ENCODE data around the gene FBXW9. TPM values are rescaled to one million over a fixed set of nuclear protein-coding genes. Genes with fewer than 3 reads are reported as not detected.

The FBXW9 gene
- total and polyA plus RNA-seq, 2 experiments from 2014 or later: 6.6 to 19.4 TPM

DNA sequence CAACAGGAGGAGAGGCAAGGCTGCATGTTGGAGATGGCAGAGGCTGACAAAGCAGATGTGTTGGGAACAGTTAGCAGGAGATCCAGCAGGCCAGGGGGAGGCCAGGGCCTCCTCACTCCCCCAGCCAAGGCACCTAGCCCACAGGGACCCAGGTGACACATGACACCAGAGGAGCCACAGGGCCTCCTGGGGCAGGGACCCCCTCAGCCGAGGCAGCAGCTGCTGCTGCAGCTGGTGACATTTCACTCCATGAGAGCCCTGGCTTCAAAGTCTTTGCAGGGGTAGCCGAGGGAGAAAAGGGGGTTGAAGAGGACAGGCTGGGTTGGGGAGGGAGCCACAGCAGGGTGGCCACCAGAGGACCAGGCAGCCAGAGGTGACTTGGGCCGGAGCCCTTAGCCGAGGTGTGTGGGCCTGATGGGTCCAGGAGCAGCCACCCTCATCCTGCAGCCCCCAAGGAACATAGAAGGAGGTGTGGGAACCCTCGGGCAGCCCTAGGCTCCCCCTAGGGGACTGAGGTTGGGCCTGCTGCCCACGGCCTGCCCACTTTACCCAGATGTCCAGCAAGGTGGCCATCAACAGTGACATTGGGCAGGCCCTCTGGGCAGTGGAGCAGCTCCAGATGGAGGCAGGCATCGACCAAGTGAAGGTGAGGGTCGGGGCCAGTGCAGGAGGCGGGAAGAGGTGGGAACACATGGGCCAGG lies 8.8 kb downstream of the FBXW9 start, which contains the start of gene GNG14:
TSS of gene GNG14 (plus strand) at position 503 of the 701 bp plus-strand sequence. CDS start at position 554, 51 bp downstream.
- DNase-seq (ENCODE audit: low spot score): no peak
- Histone ChIP-seq H3F3A (replicated peaks; ENCODE audit: low read depth) (no peaks in the 10 kb centered on the region), H3K4me1 (ENCODE audit: insufficient read depth) (no peaks in the 10 kb centered on the region), H4K20me1 (replicated peaks; ENCODE audit: insufficient read depth) (no peaks in the 10 kb centered on the region), H3K9me2 (ENCODE audit: insufficient read depth) (no peaks in the 10 kb centered on the region), H2AFZ (no peak within 1 kb of the TSS), H3K4me2 (no peak within 1 kb of the TSS), H3K79me2 (replicated peaks; ENCODE audit: insufficient read depth) (no peaks in the 10 kb centered on the region), H3K4me3 (no peak within 1 kb of the TSS), H3K36me3 (ENCODE audit: insufficient read depth) (no peaks in the 10 kb centered on the region), H3K27ac (ENCODE audit: low read depth) (no peak within 1 kb of the TSS), H3K27me3 (ENCODE audit: insufficient read depth) (no peaks in the 10 kb centered on the region)
- no peak within 1 kb of the TSS for H3K27ac Mint-ChIP-seq
- ATAC-seq: no peak
- TF ChIP-seq, protein P1, sequence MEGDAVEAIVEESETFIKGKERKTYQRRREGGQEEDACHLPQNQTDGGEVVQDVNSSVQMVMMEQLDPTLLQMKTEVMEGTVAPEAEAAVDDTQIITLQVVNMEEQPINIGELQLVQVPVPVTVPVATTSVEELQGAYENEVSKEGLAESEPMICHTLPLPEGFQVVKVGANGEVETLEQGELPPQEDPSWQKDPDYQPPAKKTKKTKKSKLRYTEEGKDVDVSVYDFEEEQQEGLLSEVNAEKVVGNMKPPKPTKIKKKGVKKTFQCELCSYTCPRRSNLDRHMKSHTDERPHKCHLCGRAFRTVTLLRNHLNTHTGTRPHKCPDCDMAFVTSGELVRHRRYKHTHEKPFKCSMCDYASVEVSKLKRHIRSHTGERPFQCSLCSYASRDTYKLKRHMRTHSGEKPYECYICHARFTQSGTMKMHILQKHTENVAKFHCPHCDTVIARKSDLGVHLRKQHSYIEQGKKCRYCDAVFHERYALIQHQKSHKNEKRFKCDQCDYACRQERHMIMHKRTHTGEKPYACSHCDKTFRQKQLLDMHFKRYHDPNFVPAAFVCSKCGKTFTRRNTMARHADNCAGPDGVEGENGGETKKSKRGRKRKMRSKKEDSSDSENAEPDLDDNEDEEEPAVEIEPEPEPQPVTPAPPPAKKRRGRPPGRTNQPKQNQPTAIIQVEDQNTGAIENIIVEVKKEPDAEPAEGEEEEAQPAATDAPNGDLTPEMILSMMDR (conservative IDR thresholded peaks at IDR 0.05; ENCODE audit: low read depth in 2 of 2): peak in 1 of 2 experiments; percentile 14; a peak in 1 of 4 replicates
- TF ChIP-seq, protein P2, sequence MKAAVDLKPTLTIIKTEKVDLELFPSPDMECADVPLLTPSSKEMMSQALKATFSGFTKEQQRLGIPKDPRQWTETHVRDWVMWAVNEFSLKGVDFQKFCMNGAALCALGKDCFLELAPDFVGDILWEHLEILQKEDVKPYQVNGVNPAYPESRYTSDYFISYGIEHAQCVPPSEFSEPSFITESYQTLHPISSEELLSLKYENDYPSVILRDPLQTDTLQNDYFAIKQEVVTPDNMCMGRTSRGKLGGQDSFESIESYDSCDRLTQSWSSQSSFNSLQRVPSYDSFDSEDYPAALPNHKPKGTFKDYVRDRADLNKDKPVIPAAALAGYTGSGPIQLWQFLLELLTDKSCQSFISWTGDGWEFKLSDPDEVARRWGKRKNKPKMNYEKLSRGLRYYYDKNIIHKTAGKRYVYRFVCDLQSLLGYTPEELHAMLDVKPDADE (IDR thresholded peaks at IDR 0.05): no peak
- no peak for TF ChIP-seq JUNB (IDR thresholded peaks at IDR 0.05; ENCODE audit: unreplicated experiment)
- H3K9me3 Mint-ChIP-seq: no peaks in the 10 kb centered on the region
- H3K4me1 Mint-ChIP-seq: no peaks in the 10 kb centered on the region
- H3K27me3 Mint-ChIP-seq (ENCODE audit: insufficient read depth, low read depth, poor library complexity): peaks cover 13% of the 10 kb centered on the region
- H3K4me3 Mint-ChIP-seq: no peak within 1 kb of the TSS
- no peaks in the 10 kb centered on the region; the same call in 2 of the 3 replicates for H3K36me3 Mint-ChIP-seq (ENCODE audit: low read depth)

DNA sequence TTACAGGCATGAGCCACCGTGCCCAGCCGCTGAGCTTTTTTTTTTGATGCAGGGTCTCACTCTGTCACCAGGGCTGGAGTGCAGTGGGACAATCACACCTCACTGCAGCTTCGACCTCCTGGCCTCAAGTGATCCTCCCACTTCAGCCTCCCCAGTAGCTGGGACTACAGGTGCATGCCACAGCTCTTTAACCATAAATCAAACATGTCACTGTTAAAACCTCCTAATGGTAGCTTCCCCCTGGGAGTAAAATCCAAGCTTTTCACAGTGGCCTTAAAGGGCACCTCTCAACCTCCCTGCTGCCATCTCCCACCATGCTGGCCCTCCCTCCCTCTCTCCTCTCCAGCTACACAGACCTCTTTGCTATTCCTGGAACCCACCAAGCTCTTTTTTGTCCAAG lies 10.6 kb downstream of the FBXW9 start:
- peaks cover 4% of the 10 kb centered on the region; the same call in 1 of the 3 replicates for H3K9me3 Mint-ChIP-seq
- no peaks in the 10 kb centered on the region for H3K9me2 ChIP-seq (ENCODE audit: insufficient read depth)
- H3K4me1 ChIP-seq (ENCODE audit: insufficient read depth): no peaks in the 10 kb centered on the region
- no peak overlapping the region for H3K27ac Mint-ChIP-seq
- no peak for DNase-seq (ENCODE audit: low spot score)
- H4K20me1 ChIP-seq (replicated peaks; ENCODE audit: insufficient read depth): no peaks in the 10 kb centered on the region
- H3K36me3 Mint-ChIP-seq (ENCODE audit: low read depth): peaks cover 4% of the 10 kb centered on the region
- peaks cover 2% of the 10 kb centered on the region; the same call in 2 of the 3 replicates for H3K4me1 Mint-ChIP-seq
- no peak overlapping the region for H3K4me2 ChIP-seq
- no peak overlapping the region for H3K27ac ChIP-seq (ENCODE audit: low read depth)
- no peaks in the 10 kb centered on the region for H3K27me3 ChIP-seq (ENCODE audit: insufficient read depth)
- H3K79me2 ChIP-seq (replicated peaks; ENCODE audit: insufficient read depth): no peaks in the 10 kb centered on the region
- H3K4me3 Mint-ChIP-seq: no peak overlapping the region
- peaks cover 19% of the 10 kb centered on the region for H3K27me3 Mint-ChIP-seq (ENCODE audit: insufficient read depth, low read depth, poor library complexity)
- ATAC-seq: no peak
- no peaks in the 10 kb centered on the region for H3K36me3 ChIP-seq (ENCODE audit: insufficient read depth)
- H3F3A ChIP-seq (replicated peaks; ENCODE audit: low read depth): no peaks in the 10 kb centered on the region
- TF ChIP-seq JUNB (IDR thresholded peaks at IDR 0.05; ENCODE audit: unreplicated experiment): no peak
- no peak overlapping the region for H2AFZ ChIP-seq
- H3K4me3 ChIP-seq: no peak overlapping the region
